Cardiac muscle cell (in vitro differentiated cells and primary cell): ENCODE data around the gene PLIN5. TPM values are rescaled to one million over a fixed set of nuclear protein-coding genes. Genes with fewer than 3 reads are reported as not detected.

Source experiments
- DNase-seq, 2 donors: peaks; one replicate each; pipeline versions ENCODE4 v3.0.0 to v3.0.0-alpha.2; 2010 to 2017; ENCODE audit warnings: low read depth in 1 of 2, low spot score in 1 of 2
- H3K27ac ChIP-seq: fragments of 200-600 bp; sonication (generic); 2 replicates; pipeline ENCODE4 v1.5.1; 2016
- H3K27me3 ChIP-seq: fragments of 200-600 bp; sonication (generic); 2 replicates; pipeline ENCODE4 v1.6.0; 2016; ENCODE audit warnings: control low read depth
- H3K36me3 ChIP-seq: fragments of 200-600 bp; sonication (generic); 2 replicates; pipeline ENCODE4 v1.5.1; 2016; ENCODE audit warnings: control low read depth
- H3K4me1 ChIP-seq: fragments of 200-600 bp; sonication (generic); 2 replicates; pipeline ENCODE4 v1.8.1; 2017; ENCODE audit warnings: low read depth, mild to moderate bottlenecking, mixed run types
- H3K4me3 ChIP-seq: fragments of 200-600 bp; sonication (generic); 2 replicates; pipeline ENCODE4 v1.5.1; 2016; ENCODE audit warnings: mild to moderate bottlenecking
- H3K9me3 ChIP-seq: fragments of 200-600 bp; sonication (generic); 2 replicates; pipeline ENCODE4 v1.5.1; 2017; ENCODE audit warnings: low read depth, mild to moderate bottlenecking, control low read depth
- polyA plus RNA-seq: library from polyadenylated mRNA; unstranded; fragments of >200 nt; fragmentation: Nextera tagmentation; extraction: Ambion mirVana; gene quantifications from 2 replicates; pipeline ENCODE4 v1.2.1, GENCODE V29; 2016
- total RNA-seq: library from RNA; depleted of rRNA; stranded (reverse); fragments of >200 nt; gene quantifications from 2 replicates; pipeline ENCODE4 v1.2.3, GENCODE V29; 2016
- TF ChIP-seq, protein P1 (sequence below): IDR thresholded peaks from 2 replicates; pipeline ENCODE4 v1.5.1; 2012; ENCODE audit warnings: low read depth, mild to moderate bottlenecking, low read length

The PLIN5 gene
- total and polyA plus RNA-seq, 2 experiments from 2014 or later = 8.7 to 10.1 TPM

DNA sequence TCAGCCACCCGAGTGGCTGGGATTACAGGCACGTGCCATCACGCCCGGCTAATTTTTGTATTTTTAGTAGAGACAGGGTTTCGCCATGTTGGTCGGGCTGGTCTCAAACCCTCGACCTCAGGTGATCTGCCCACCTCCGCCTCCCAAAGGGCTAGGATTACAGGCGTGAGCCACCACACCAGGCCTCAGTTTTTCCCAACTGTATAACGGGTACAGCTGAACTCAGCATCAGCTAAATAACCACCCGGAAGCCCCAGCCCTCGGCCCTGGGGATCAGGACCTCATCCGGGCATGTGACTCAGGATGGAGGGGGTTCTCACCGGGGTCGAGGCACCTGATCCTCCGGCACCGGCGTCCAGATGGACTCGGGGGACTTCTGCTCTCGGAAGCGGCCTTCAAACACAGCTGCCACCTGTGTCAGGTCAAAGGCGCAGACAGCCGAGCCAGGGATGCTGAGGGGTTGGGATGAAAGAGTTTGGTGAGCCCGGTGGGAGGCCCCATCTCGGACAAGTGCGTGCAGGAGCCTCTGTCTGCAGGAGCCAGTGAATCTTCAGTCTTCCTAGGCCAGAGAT lies 15.5 kb upstream of the PLIN5 start:
- Histone ChIP-seq H3K27me3 (no peaks in the 10 kb centered on the region), H3K9me3 (no peaks in the 10 kb centered on the region), H3K4me1 (no peaks in the 10 kb centered on the region), H3K4me3 (no peak overlapping the region), H3K27ac (no peak overlapping the region), H3K36me3 (peaks cover 43% of the 10 kb centered on the region)
- DNase-seq = no peak
- TF ChIP-seq, protein P1, sequence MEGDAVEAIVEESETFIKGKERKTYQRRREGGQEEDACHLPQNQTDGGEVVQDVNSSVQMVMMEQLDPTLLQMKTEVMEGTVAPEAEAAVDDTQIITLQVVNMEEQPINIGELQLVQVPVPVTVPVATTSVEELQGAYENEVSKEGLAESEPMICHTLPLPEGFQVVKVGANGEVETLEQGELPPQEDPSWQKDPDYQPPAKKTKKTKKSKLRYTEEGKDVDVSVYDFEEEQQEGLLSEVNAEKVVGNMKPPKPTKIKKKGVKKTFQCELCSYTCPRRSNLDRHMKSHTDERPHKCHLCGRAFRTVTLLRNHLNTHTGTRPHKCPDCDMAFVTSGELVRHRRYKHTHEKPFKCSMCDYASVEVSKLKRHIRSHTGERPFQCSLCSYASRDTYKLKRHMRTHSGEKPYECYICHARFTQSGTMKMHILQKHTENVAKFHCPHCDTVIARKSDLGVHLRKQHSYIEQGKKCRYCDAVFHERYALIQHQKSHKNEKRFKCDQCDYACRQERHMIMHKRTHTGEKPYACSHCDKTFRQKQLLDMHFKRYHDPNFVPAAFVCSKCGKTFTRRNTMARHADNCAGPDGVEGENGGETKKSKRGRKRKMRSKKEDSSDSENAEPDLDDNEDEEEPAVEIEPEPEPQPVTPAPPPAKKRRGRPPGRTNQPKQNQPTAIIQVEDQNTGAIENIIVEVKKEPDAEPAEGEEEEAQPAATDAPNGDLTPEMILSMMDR = no peak

DNA sequence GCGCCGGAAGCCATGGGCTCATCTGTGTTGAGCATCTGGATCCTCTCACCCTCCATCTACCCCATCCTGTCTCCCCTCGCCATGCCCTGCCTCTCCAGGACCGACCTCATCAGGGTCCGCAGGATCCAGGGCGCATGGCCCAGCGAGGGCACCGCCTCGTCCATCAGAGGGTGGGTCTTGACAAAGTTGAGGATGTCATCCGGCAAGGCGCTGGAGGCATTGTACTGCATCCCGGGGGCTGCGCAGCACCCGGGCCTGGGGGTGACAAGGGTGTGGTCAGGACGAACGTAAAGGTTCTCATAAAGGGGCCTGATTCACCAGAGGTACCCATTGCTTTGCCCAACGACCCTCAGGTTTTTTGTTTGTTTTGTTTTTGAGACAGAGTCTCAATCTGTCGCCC lies 15.0 kb upstream of the PLIN5 start:
- no peak for DNase-seq
- Histone ChIP-seq H3K9me3 (no peaks in the 10 kb centered on the region), H3K4me3 (no peak overlapping the region), H3K36me3 (peaks cover 39% of the 10 kb centered on the region), H3K27ac (no peak overlapping the region), H3K27me3 (no peaks in the 10 kb centered on the region), H3K4me1 (no peaks in the 10 kb centered on the region)
- TF ChIP-seq, protein P1 = no peak

DNA sequence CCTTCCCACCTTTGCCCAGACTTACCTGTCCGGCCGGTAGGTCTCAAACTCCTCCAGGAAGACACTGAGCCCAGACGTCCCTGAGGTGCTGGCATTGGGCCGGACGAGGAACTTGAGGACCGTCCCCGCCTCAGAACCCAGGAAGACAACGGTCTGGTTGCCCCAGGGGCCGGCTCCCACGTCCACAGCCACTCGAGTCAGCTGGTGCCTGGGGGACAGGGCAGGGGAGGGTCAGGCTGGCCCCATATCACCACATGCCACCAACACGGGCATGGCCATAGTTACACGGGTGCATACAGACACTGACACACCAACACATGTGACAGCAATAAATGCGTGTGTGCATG lies 13.2 kb upstream of the PLIN5 start:
- no peak overlapping the region for H3K27ac ChIP-seq
- H3K4me3 ChIP-seq = no peak overlapping the region
- peaks cover 29% of the 10 kb centered on the region for H3K36me3 ChIP-seq
- DNase-seq = no peak
- H3K27me3 ChIP-seq = no peaks in the 10 kb centered on the region
- TF ChIP-seq, protein P1 = no peak
- H3K9me3 ChIP-seq = no peaks in the 10 kb centered on the region
- no peaks in the 10 kb centered on the region for H3K4me1 ChIP-seq

DNA sequence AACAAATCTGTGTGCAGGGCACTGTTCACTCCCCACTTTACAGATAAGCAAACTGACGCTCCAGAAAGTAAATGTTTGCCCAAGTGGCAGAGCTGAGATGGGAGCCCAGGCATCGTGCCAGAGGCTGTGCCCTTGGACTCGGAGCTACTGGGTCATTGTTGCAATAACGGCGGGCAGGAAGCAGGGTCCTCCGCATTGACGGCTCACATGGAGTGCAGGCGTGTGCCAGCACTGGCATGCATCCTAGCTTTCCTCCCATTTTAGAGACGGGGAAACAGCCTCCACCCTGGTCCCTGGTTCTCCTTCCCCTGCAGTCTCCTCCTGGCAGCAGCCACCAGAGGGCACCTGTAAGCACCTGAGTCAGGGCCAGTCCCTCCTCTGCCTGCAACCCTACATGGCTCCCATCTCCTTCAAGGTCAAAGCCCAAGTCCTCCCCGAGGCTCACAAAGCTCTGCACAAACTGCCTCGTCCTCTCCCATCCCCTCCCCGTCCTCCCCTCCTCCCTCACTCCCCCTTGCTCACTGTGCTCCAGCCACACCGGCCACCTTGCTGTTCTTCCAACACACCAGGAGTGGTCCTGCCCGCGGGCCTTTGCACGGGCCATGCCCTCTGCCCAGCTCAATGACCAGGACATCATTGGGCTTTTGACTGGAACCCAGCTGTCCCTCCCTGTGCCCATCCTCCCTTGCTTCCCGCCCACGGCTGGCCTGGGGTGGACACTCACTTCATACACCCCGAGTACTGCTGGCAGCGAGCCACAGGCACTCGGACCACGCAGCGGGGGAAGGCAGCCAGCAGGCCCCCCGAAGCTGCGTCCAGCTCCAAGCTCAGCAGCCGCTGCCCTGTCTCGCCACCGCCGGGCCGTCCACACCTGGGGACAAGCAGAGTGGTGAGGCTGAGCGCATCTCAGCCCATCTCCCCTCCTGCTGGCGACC lies 12.5 kb upstream of the PLIN5 start:
- H3K4me3 ChIP-seq = no peak overlapping the region
- TF ChIP-seq, protein P1 = peak; percentile 27
- no peaks in the 10 kb centered on the region for H3K4me1 ChIP-seq
- H3K27me3 ChIP-seq = no peaks in the 10 kb centered on the region
- DNase-seq = peak in 1 of 2 donors; percentile 23
- no peaks in the 10 kb centered on the region for H3K9me3 ChIP-seq
- peaks cover 23% of the 10 kb centered on the region for H3K36me3 ChIP-seq
- no peak overlapping the region for H3K27ac ChIP-seq

DNA sequence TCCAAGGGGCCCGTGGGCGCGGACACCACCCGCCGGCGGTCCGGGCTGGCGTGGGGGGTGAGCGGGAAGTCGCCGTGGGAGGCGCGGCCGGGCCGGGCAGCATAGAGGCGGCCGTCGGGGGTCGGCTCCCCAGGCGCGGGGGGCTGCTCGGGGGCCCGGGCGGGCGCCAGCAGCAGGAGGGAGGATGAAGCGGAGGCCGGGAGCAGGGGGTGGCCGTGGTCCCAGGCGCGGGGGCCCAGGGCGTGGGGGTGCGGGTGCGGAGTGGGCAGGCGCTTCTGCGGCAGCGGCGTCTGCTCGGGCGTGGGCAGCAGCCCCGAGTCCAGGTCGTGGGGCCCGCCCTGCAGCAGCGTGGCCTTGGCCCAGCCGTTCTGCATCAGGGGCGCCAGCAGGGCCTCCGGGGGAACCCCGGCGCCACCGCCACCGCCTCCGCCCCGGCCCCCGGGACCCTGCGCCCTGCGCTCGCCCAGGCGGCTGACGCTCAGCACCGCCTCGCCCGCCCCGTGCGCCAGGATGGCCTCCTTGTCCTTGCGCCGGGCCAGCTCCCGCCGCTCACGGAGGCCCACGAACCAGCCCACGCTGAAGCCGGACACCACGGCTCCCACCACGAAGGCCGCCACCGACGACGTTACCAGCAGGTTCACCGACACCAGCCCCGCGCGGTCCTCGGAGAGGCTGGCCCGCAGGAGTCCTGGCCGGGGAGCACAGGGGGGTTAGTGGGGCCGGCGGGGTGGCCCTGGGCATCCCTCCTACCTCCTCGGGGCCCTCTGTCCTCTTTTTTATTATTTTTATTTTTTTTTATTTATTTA lies 9.0 kb upstream of the PLIN5 start:
- no peaks in the 10 kb centered on the region for H3K27me3 ChIP-seq
- H3K9me3 ChIP-seq = no peaks in the 10 kb centered on the region

More for the DNA sequence above, 9.0 kb upstream of the PLIN5 start:
- Histone ChIP-seq H3K27ac (no peak overlapping the region), H3K4me3 (no peak overlapping the region), H3K4me1 (no peaks in the 10 kb centered on the region), H3K36me3 (peaks cover 7% of the 10 kb centered on the region)
- TF ChIP-seq, protein P1 = no peak
- DNase-seq = no peak
